ENCODE data around the gene HMGXB3. TPM values are rescaled to one million over a fixed set of nuclear protein-coding genes. Genes with fewer than 3 reads are reported as not detected.

HMGXB3 gene
- total RNA-seq, 2 experiments from 2014 or later = 30.4 to 32.6 TPM

GRCh38 chr5:149956685-149957084, 43.9 kb upstream of the HMGXB3 start:
- Mint-ChIP-seq H3K9me3 (no peaks in the 10 kb centered on the region), H3K27me3 (no peaks in the 10 kb centered on the region), H3K36me3 (ENCODE audit: low read depth) (no peaks in the 10 kb centered on the region), H3K27ac (no peak overlapping the region), H3K4me3 (no peak overlapping the region), H3K4me1 (ENCODE audit: low read depth) (peaks cover 19% of the 10 kb centered on the region)
- intact Hi-C loops (cut with micrococcal nuclease) = no loop called here
- no peak for ATAC-seq
- DNase-seq = no peak
- POLR2A ChIA-PET = no interaction called here
- CTCF ChIA-PET = interaction anchor here (1.2 kb wide), 1 partner anchor 128 kb away, joined by 3 read pairs; no protein-coding TSS in a partner anchor
- no peak for TF ChIP-seq CTCF (IDR thresholded peaks at IDR 0.05)

DNA sequence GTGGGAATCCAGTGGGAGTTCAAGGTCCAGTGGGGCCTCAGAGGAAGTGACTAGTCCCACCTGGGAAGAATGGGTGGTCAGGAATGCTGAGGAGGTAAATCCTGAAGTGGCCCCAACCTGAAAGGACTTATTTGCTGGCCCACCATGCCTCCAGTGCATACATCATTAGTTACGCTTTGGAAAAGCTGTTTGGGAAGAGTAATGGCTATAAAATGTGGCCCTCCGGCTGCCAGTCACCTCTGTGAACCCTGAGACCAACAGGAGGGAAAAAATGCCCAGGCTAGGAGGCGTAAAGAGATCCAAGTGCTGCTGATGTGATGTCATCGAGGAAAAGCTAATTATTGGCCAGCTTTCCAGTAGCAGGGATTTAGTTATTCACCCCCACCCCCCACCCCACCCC, 42.7 kb upstream of the HMGXB3 start:
- Mint-ChIP-seq H3K36me3 (ENCODE audit: low read depth) (peaks cover 2% of the 10 kb centered on the region), H3K9me3 (no peaks in the 10 kb centered on the region), H3K4me1 (ENCODE audit: low read depth) (peaks cover 31% of the 10 kb centered on the region), H3K4me3 (no peak overlapping the region), H3K27me3 (no peaks in the 10 kb centered on the region), H3K27ac (no peak overlapping the region)
- no peak for DNase-seq
- POLR2A ChIA-PET = interaction anchor here (5.5 kb wide), 1 partner anchor 42 kb away, joined by 36 read pairs; the partner anchor contains the start of genes HMGXB3 and TIGD6
- CTCF ChIA-PET = interaction anchor here (0.9 to 7.9 kb wide), 10 partner anchors 9 to 322 kb away, joined by 3 to 81 read pairs (median 22); no protein-coding TSS in a partner anchor
- no peak for ATAC-seq
- TF ChIP-seq CTCF (IDR thresholded peaks at IDR 0.05) = no peak
- intact Hi-C loops (cut with micrococcal nuclease) = no loop called here

GRCh38 chr5:149959406-149960236, 40.9 kb upstream of the HMGXB3 start:
- peaks cover 34% of the 10 kb centered on the region for H3K4me1 Mint-ChIP-seq (ENCODE audit: low read depth)
- peak overlapping the region; percentile 99 for H3K27ac Mint-ChIP-seq
- DNase-seq (peak; percentile 70), ATAC-seq (peak; percentile 50)
- no peaks in the 10 kb centered on the region for H3K9me3 Mint-ChIP-seq
- peak; percentile 79 for TF ChIP-seq CTCF (IDR thresholded peaks at IDR 0.05)
- POLR2A ChIA-PET = interaction anchor here (0.6 to 5.5 kb wide), 9 partner anchors 10 to 311 kb away, joined by 3 to 36 read pairs (median 4); partner anchors contain the start of genes HMGXB3 and TIGD6
- CTCF ChIA-PET = interaction anchor here (0.9 to 7.9 kb wide), 34 partner anchors 8 to 815 kb away, joined by 3 to 81 read pairs (median 4); partner anchors contain the start of genes HMGXB3, PPARGC1B and TIGD6
- H3K36me3 Mint-ChIP-seq (ENCODE audit: low read depth) = peaks cover 6% of the 10 kb centered on the region
- H3K4me3 Mint-ChIP-seq = peak overlapping the region; percentile 95
- H3K27me3 Mint-ChIP-seq = no peaks in the 10 kb centered on the region
- intact Hi-C loops (cut with micrococcal nuclease) = loop anchor here (1.0 to 10.0 kb wide), 2 partner anchors 41 to 325 kb away; partner anchors contain the start of genes HMGXB3 and TIGD6

DNA sequence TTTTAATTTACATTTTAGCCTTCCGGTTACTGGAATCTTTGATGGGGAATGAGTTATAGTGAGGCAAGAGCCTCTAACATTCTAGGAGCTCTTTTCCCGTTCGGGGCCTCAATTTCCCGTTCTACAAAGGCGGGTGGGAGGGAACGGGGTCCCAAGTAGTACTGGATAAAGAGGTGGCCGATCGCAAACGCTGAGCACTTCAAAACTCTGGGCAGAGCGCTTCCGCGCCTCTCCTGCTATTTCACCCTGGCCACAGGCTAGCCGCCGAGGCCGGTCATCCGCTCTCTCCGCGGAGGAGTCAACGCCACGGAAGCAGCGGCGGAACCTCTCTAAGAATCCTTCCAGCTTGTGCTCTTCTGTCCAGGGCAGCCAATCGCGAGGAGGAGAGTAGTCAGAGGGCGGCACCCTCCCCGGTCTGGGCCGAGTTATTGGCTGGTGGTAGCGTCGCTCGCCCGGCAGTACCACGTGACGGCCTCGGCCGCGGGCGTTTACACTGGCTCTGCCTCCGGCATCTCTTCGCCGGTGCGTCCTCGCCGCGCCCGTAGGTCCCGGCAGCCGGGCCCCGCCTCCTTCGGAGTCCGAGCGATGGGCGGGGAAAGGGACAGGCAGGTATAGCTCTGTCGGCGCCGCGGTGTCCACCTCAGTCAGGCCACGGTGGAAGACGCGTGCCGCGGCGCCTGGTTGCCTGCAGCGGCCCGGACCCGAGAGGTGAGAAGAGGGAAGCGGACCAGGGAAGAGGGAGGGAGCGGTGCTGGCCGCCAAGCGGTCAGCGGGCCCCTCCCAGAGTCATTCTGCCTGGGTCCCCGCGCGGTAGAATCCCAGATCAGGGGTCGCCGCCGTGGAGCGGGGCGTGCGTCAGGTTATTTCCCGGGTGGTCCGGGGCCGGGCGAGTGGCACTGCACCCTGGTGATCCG, 40.0 kb upstream of the HMGXB3 start, which contains the start of gene SLC26A2:
Gene SLC26A2 (plus strand): TSS at position 487 of the 914 bp plus-strand sequence. CDS start 16,895 bp downstream, outside the sequence.
- no peaks in the 10 kb centered on the region for H3K9me3 Mint-ChIP-seq
- no peaks in the 10 kb centered on the region for H3K27me3 Mint-ChIP-seq
- peaks cover 6% of the 10 kb centered on the region for H3K36me3 Mint-ChIP-seq (ENCODE audit: low read depth)
- DNase-seq (peak; percentile 97), ATAC-seq (peak; percentile 96)
- peak within 1 kb of the TSS; percentile 99 for H3K27ac Mint-ChIP-seq
- ChIA-PET POLR2A (interaction anchor here (0.6 to 5.5 kb wide), 9 partner anchors 9 to 312 kb away, joined by 3 to 36 read pairs (median 4); partner anchors contain the start of genes HMGXB3 and TIGD6), CTCF (interaction anchor here (0.9 to 7.9 kb wide), 20 partner anchors 7 to 411 kb away, joined by 3 to 81 read pairs (median 10); partner anchors contain the start of genes HMGXB3, PPARGC1B and TIGD6)
- intact Hi-C loops (cut with micrococcal nuclease) = loop anchor here (10.0 kb wide), 1 partner anchor 326 kb away; no protein-coding TSS in a partner anchor
- peaks cover 35% of the 10 kb centered on the region for H3K4me1 Mint-ChIP-seq (ENCODE audit: low read depth)
- no peak for TF ChIP-seq CTCF (IDR thresholded peaks at IDR 0.05)
- peak within 1 kb of the TSS; percentile 95 for H3K4me3 Mint-ChIP-seq
